Measurements from ENCODE around the gene ABCA3.

DNA sequence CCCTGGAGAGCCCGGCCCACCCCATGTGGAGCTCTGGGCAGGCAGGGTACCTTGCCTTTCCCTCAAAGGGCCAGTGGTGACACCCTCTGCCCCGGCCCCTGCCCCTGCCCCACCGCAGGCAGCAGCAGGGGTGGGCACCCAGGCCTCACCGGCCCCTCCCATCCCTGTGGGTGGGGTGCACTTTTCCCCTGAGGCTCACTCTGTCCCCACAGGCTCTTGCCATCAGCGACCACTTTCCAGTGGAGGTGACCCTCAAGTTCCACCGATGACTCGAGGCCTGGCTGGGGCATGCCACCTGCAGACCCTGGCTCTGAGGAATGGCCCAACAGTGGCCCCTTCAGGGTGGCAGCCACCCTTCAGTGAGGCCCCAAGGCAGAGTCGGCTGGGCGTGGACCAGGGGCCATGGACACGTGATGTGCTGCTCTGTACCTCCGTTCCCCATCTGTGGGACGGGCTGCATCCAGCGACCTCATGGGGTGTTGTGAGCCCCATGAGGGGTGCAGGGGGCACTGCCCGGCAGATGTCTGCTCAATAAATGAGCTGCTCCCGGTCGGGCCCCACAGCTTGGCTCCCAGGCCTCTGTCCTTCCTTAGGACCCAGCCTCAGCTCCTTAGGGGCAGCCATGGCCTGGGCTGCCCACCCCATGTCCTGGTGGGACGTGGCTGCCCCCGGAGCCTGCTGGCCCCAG lies 102.2 kb downstream of the ABCA3 start:
- TF ChIP-seq, protein P1, sequence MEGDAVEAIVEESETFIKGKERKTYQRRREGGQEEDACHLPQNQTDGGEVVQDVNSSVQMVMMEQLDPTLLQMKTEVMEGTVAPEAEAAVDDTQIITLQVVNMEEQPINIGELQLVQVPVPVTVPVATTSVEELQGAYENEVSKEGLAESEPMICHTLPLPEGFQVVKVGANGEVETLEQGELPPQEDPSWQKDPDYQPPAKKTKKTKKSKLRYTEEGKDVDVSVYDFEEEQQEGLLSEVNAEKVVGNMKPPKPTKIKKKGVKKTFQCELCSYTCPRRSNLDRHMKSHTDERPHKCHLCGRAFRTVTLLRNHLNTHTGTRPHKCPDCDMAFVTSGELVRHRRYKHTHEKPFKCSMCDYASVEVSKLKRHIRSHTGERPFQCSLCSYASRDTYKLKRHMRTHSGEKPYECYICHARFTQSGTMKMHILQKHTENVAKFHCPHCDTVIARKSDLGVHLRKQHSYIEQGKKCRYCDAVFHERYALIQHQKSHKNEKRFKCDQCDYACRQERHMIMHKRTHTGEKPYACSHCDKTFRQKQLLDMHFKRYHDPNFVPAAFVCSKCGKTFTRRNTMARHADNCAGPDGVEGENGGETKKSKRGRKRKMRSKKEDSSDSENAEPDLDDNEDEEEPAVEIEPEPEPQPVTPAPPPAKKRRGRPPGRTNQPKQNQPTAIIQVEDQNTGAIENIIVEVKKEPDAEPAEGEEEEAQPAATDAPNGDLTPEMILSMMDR (IDR thresholded peaks at IDR 0.05): no peak
- no peak for TF ChIP-seq EP300 (IDR thresholded peaks at IDR 0.05)
